ENCODE measurements around the gene STAT2. TPM values are rescaled to one million over a fixed set of nuclear protein-coding genes. Genes with fewer than 3 reads are reported as not detected.
"Not testable (repeated sequence)": the region's sequence is repeated elsewhere in the genome, so short reads cannot be mapped to it uniquely, and the experiment has no call there.

The STAT2 gene
- total RNA-seq, 4 donors from 2014 or later: 21.0 to 33.2 (median 27.4) TPM

GRCh38 chr12:56324206-56324605 is 35.7 kb downstream of the STAT2 start:
- in situ Hi-C loops (cut with MboI; ENCODE audit: low sequenced_read_pairs in 4 of 4): no loop called here

GRCh38 chr12:56321610-56322009 is 38.3 kb downstream of the STAT2 start:
- H3K4me3 ChIP-seq; DNase-seq; intact Hi-C loops (cut with DNase I; ENCODE audit: low total_unique reads); H3K9me3 ChIP-seq; H3K27me3 ChIP-seq; in situ Hi-C loops (cut with MboI; ENCODE audit: low sequenced_read_pairs in 4 of 4); H3K27ac ChIP-seq; ATAC-seq; H3K4me1 ChIP-seq: not testable (repeated sequence)
- peaks cover 3 to 80% of the 10 kb centered on the region in 2 donors for H3K36me3 ChIP-seq

More at GRCh38 chr12:56324206-56324605, 35.7 kb downstream of the STAT2 start:
- H3K27ac ChIP-seq: no peak overlapping the region
- H3K9me3 ChIP-seq: no peaks in the 10 kb centered on the region
- H3K36me3 ChIP-seq: peaks cover 3 to 85% of the 10 kb centered on the region in 2 donors
- ATAC-seq (no peak), DNase-seq (no peak)
- intact Hi-C loops (cut with DNase I; ENCODE audit: low total_unique reads): no loop called here
- no peaks in the 10 kb centered on the region for H3K27me3 ChIP-seq
- TF ChIP-seq CTCF (IDR thresholded peaks at IDR 0.05 in 4 of 5, conservative IDR thresholded peaks at IDR 0.05 in 1 of 5) (no peak), POLR2A (IDR thresholded peaks at IDR 0.05) (no peak)
- H3K4me1 ChIP-seq: no peaks in the 10 kb centered on the region
- H3K4me3 ChIP-seq: no peak overlapping the region

GRCh38 chr12:56321027-56321426 is 38.9 kb downstream of the STAT2 start:
- in situ Hi-C loops (cut with MboI; ENCODE audit: low sequenced_read_pairs in 4 of 4) (no loop called here), intact Hi-C loops (cut with DNase I; ENCODE audit: low total_unique reads) (no loop called here)
- TF ChIP-seq CTCF (IDR thresholded peaks at IDR 0.05 in 4 of 5, conservative IDR thresholded peaks at IDR 0.05 in 1 of 5): no peak
- no peak for TF ChIP-seq POLR2A (IDR thresholded peaks at IDR 0.05)
- no peaks in the 10 kb centered on the region for H3K9me3 ChIP-seq
- H3K27ac ChIP-seq: no peak overlapping the region
- H3K4me1 ChIP-seq: peaks cover 7 to 8% of the 10 kb centered on the region in 2 donors
- H3K27me3 ChIP-seq: no peaks in the 10 kb centered on the region
- ATAC-seq: no peak
- no peak for DNase-seq
- H3K4me3 ChIP-seq: no peak overlapping the region
- H3K36me3 ChIP-seq: peaks cover 3 to 74% of the 10 kb centered on the region in 2 donors

GRCh38 chr12:56317675-56318074 is 42.2 kb downstream of the STAT2 start:
- Histone ChIP-seq H3K4me3 (no peak overlapping the region), H3K9me3 (no peaks in the 10 kb centered on the region), H3K4me1 (peaks cover 19 to 20% of the 10 kb centered on the region in 2 donors), H3K27ac (peak overlapping the region in 1 of 4 donors; percentile 96), H3K36me3 (peaks cover 0 to 56% of the 10 kb centered on the region in 2 donors), H3K27me3 (no peaks in the 10 kb centered on the region)
- ATAC-seq (no peak), DNase-seq (no peak)
- TF ChIP-seq POLR2A (IDR thresholded peaks at IDR 0.05): no peak
- TF ChIP-seq CTCF (IDR thresholded peaks at IDR 0.05 in 4 of 5, conservative IDR thresholded peaks at IDR 0.05 in 1 of 5): no peak
- intact Hi-C loops (cut with DNase I; ENCODE audit: low total_unique reads) (loop anchor here (5.0 kb wide), 2 partner anchors 150 to 200 kb away; partner anchors contain the start of genes RPL41, SPRYD4 and ZC3H10), in situ Hi-C loops (cut with MboI; ENCODE audit: low sequenced_read_pairs in 4 of 4) (no loop called here)

GRCh38 chr12:56315622-56316473 is 44.1 kb downstream of the STAT2 start, which contains the start of gene CNPY2:
Gene CNPY2 (minus strand): TSS chr12:56315988. CDS start chr12:56315217, 771 bp downstream.
- Histone ChIP-seq H3K9me3 (no peaks in the 10 kb centered on the region), H3K4me1 (peaks cover 19 to 20% of the 10 kb centered on the region in 2 donors), H3K27ac (peak within 1 kb of the TSS; percentile 96 to 99 (median 96)), H3K36me3 (peaks cover 0 to 50% of the 10 kb centered on the region in 2 donors), H3K4me3 (peak within 1 kb of the TSS; percentile 91 to 99 (median 98)), H3K27me3 (no peaks in the 10 kb centered on the region)
- intact Hi-C loops (cut with DNase I; ENCODE audit: low total_unique reads) (loop anchor here (1.0 to 5.0 kb wide), 4 partner anchors 16 to 199 kb away; partner anchors contain the start of genes CS, RPL41, SPRYD4 and ZC3H10), in situ Hi-C loops (cut with MboI; ENCODE audit: low sequenced_read_pairs in 4 of 4) (no loop called here)
- DNase-seq: peak; percentile 93 to 96
- ATAC-seq: peak; percentile 95 to 98
- TF ChIP-seq CTCF (IDR thresholded peaks at IDR 0.05 in 4 of 5, conservative IDR thresholded peaks at IDR 0.05 in 1 of 5) (peak in 2 of 5 experiments; percentile 28 to 29), POLR2A (IDR thresholded peaks at IDR 0.05) (peak; percentile 84 to 88)

Measured in gastrocnemius medialis (tissue), 4 donors.